Coronary artery (tissue), 2 donors: ENCODE measurements around the gene GOLM1.

Experiments used
- DNase-seq: peaks from one replicate; pipeline ENCODE4 v3.0.0-alpha.2; 2017; ENCODE audit warnings: low spot score
- H3K27ac ChIP-seq, 2 donors: fragments of 200-600 bp; sonication (generic); one replicate each; pipeline ENCODE4 v1.5.1; 2016 to 2019
- H3K4me3 ChIP-seq: fragments of 200-600 bp; sonication (generic); 2 replicates; pipeline ENCODE4 v1.5.1; 2016; ENCODE audit warnings: mild to moderate bottlenecking, moderate library complexity
- TF ChIP-seq, protein P1 (sequence below): fragments of 200-600 bp; sonication (generic); IDR thresholded peaks from one replicate; pipeline ENCODE4 v1.5.1; 2019; ENCODE audit warnings: antibody characterized with exemption

Gene GOLM1

DNA sequence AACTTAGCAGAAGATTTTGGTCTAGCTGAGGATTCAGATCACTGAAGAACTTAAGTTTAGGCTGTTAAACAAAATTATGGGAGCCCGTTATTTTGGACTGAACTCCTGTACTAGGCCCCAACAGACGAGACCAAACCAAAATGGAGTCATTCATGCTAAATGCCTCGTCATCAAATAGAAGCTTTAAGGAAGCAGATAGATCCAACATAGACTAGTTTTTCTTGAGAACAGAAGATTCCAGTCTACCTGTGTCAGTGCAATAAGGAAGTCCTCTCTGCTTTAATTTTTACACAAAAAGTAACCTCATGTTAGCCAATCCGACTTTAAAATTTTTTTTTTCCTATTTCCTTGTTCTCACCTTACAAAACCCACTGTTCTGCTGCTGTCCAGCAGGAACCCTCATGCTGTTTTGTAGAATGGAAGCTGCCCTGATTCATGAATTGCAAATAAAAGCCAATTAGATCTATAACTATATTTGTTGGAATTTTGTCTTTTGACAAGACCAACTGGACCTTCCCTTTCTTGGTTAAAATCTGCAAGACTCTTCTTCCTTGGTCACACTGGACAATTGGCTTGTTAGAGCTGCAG is 29.0 kb upstream of the GOLM1 start:
- DNase-seq: no peak

DNA sequence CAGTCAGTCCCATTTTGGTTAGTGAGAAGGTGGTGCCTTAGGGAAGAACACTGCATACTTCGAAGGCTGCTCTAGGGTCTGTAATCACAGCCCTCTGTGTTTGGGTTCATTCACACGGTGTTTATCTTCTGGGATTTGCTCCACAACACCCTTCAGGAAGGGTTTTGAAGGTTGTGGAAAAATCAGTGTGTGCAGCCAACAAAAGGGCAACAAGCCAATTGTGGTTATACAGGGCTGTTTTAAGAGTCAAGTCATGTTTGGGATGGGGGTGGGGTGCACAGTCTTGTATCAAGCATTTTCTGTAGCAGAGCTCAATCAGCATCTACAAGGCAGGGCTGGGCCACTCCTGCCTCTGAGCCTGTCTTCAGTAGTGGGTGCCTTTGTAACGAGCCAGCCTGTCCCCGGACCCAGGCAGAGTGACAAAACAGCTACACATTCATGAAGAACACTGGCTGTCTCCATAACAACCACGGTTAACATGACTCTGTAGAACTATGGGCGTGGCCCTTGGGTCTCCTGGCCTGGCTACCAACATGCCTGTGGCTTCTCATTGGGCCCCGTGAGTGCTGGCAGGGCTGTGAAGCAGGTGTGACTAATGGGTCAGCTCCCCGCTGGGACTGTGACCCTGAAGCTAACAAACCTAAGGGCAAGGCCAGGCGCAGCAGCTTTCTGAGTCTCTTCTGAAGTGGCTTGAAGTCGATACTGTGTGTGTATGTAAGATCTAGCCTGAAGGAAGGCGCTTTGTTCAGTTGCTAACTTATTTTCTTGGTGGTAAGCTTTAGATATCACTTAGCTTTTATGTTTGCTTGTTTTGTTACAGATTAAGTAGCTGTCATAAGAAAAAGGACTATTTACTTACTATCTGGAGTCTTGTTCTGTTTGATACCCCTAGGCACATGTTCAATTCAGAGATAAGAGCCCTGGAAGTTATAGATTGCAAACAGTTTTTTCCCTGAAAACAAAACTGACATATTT is 27.9 kb upstream of the GOLM1 start:
- DNase-seq: no peak
- no peak overlapping the region for H3K27ac ChIP-seq
- no peak overlapping the region for H3K4me3 ChIP-seq
- TF ChIP-seq, protein P1, sequence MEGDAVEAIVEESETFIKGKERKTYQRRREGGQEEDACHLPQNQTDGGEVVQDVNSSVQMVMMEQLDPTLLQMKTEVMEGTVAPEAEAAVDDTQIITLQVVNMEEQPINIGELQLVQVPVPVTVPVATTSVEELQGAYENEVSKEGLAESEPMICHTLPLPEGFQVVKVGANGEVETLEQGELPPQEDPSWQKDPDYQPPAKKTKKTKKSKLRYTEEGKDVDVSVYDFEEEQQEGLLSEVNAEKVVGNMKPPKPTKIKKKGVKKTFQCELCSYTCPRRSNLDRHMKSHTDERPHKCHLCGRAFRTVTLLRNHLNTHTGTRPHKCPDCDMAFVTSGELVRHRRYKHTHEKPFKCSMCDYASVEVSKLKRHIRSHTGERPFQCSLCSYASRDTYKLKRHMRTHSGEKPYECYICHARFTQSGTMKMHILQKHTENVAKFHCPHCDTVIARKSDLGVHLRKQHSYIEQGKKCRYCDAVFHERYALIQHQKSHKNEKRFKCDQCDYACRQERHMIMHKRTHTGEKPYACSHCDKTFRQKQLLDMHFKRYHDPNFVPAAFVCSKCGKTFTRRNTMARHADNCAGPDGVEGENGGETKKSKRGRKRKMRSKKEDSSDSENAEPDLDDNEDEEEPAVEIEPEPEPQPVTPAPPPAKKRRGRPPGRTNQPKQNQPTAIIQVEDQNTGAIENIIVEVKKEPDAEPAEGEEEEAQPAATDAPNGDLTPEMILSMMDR: no peak

More for the DNA sequence above, 29.0 kb upstream of the GOLM1 start:
- Histone ChIP-seq H3K27ac (no peak overlapping the region), H3K4me3 (no peak overlapping the region)
- TF ChIP-seq, protein P1: no peak

DNA sequence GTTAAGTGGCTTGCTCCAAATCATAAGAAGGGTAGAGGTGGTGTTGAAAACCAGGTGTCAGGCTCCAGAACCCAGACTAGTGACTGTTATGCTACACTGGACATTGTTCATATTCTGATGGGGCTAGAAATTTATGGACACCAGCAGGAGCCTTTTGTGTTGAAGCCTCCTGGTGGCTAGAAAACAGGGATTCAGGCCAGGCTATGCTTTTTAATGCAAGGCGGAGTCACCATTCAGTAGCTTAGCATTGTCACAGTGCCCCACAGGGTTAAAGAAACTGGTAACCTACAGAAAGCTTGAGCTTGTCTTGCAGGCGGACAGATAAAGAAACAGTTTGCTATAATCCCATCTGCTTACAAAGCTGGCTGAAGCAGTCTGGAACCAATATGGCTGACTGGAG is 23.0 kb upstream of the GOLM1 start:
- no peak overlapping the region for H3K4me3 ChIP-seq
- no peak overlapping the region for H3K27ac ChIP-seq
- TF ChIP-seq, protein P1: no peak
- DNase-seq: no peak

DNA sequence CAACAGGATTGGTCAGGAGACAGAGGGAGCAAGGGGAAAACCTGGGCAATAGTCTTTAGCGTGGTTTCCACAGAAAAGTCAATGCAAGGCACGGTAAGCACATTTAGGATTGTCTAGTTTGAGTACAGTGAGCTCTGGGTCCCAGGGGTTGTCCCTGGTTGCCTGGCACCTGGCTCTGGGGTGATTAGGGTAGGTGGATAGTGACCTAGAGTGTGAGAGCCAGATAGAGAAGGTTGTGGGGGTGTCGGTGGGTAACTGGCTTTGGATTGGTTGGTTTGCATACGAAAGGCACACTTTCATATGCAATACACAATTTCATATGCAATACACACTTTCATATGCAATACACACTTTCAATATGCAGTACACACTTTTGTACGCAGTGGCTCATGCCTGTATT is 20.1 kb upstream of the GOLM1 start:
- TF ChIP-seq, protein P1: no peak
- no peak overlapping the region for H3K4me3 ChIP-seq
- DNase-seq: no peak
- no peak overlapping the region for H3K27ac ChIP-seq

DNA sequence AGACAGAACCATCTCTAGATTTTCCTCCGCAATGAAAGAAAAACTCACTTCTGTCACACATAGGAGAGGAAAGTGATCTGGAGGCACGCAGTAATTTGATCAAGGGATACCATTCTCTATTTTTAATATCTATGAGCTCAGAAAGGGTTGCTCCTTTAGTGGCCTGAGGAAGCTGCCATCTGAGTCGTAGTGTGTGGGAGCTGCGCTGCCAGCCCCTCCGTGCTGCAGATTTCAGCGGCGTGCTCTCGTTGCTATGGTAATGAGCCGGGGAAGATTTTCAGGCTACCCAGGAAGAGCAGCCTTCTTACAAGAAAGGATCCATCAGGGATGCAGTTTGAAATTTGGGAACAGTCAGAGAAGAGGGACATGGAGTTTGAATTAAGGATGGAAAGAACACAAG is 17.1 kb upstream of the GOLM1 start:
- Histone ChIP-seq H3K27ac (no peak overlapping the region), H3K4me3 (no peak overlapping the region)
- TF ChIP-seq, protein P1: no peak
- no peak for DNase-seq

DNA sequence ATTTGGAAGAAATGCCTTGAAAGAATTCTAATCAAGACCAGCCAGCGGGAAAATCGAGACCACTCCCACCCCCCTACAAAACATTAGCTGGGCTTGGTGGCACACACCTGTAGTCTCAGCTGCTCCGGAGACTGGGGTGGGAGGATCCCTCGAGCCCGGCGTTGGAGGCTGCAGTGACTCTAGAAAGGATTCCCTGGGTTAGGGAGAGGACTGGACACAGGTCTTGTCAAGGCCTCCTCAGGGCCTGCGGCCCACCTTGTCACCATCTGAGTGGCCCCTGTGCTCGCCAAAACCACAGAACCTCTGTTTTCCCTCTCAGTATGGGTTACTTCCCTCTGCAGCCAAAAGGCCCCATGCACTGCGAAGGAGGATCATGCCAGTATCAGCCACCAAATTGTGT is 16.5 kb upstream of the GOLM1 start:
- no peak overlapping the region for H3K27ac ChIP-seq
- DNase-seq: no peak

More for the DNA sequence above, 16.5 kb upstream of the GOLM1 start:
- TF ChIP-seq, protein P1: no peak
- no peak overlapping the region for H3K4me3 ChIP-seq
